HG02571 (cell line): ENCODE measurements around the gene GMCL1.

Experiments
- ATAC-seq: cut with Tn5 transposase; IDR thresholded peaks from one replicate; pipeline ENCODE4 v1.9.1; 2021; ENCODE audit warnings: mild to moderate bottlenecking, moderate library complexity; ENCODE audit not compliant: unreplicated experiment

The GMCL1 gene

GRCh38 chr2:69923116-69923515 is 93.7 kb downstream of the GMCL1 start:
- no peak for ATAC-seq

GRCh38 chr2:69926849-69927515 is 97.5 kb downstream of the GMCL1 start:
- ATAC-seq: no peak
